DOHH2 (cell line): Measurements from ENCODE around the gene ZFP1.

Experiments used
- EZH2phosphoT487 ChIP-seq: fragments of 200-600 bp; sonication (generic); IDR thresholded peaks from 2 replicates; pipeline ENCODE4 v1.6.1; 2017; ENCODE audit warnings: borderline replicate concordance, mild to moderate bottlenecking, antibody characterized with exemption, low read length, moderate library complexity, mixed read lengths
- TF ChIP-seq, protein P1 (sequence below): fragments of 200-600 bp; sonication (generic); IDR thresholded peaks from one replicate; pipeline ENCODE4 v1.5.1; 2014; ENCODE audit warnings: antibody characterized with exemption, mild to moderate bottlenecking, low read depth, low read length; ENCODE audit not compliant: poor library complexity, severe bottlenecking

DNA sequence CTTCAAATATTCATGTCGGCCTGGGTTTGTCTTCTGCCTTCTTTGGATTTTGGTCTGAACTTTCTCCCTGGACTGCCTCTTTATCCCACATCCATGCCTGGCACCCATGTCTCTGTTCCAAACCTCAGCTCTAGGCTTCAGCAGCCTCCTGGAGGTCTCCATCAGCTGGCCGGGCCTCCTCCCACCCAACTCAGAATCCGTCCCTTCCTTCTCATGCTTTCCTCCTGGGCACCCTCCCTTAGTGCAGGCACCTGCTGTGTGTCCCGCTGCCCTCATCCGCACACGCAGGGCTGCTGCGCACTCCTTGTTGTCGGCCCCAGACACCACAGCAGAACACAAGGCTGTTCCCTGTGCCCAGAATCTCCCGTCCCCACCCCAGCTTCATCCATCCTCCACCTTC is 45.7 kb upstream of the ZFP1 start:
- TF ChIP-seq, protein P1, sequence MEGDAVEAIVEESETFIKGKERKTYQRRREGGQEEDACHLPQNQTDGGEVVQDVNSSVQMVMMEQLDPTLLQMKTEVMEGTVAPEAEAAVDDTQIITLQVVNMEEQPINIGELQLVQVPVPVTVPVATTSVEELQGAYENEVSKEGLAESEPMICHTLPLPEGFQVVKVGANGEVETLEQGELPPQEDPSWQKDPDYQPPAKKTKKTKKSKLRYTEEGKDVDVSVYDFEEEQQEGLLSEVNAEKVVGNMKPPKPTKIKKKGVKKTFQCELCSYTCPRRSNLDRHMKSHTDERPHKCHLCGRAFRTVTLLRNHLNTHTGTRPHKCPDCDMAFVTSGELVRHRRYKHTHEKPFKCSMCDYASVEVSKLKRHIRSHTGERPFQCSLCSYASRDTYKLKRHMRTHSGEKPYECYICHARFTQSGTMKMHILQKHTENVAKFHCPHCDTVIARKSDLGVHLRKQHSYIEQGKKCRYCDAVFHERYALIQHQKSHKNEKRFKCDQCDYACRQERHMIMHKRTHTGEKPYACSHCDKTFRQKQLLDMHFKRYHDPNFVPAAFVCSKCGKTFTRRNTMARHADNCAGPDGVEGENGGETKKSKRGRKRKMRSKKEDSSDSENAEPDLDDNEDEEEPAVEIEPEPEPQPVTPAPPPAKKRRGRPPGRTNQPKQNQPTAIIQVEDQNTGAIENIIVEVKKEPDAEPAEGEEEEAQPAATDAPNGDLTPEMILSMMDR, result no peak
- TF ChIP-seq EZH2phosphoT487, result no peak
